ENCODE measurements around the gene KDM6B. TPM values are rescaled to one million over a fixed set of nuclear protein-coding genes. Genes with fewer than 3 reads are reported as not detected.
A peak's percentile ranks its signal among the peaks of the same experiment; 100 is the strongest.

Gene KDM6B
- total RNA-seq, 1 experiment from 2014 or later, result 28.9 TPM

DNA sequence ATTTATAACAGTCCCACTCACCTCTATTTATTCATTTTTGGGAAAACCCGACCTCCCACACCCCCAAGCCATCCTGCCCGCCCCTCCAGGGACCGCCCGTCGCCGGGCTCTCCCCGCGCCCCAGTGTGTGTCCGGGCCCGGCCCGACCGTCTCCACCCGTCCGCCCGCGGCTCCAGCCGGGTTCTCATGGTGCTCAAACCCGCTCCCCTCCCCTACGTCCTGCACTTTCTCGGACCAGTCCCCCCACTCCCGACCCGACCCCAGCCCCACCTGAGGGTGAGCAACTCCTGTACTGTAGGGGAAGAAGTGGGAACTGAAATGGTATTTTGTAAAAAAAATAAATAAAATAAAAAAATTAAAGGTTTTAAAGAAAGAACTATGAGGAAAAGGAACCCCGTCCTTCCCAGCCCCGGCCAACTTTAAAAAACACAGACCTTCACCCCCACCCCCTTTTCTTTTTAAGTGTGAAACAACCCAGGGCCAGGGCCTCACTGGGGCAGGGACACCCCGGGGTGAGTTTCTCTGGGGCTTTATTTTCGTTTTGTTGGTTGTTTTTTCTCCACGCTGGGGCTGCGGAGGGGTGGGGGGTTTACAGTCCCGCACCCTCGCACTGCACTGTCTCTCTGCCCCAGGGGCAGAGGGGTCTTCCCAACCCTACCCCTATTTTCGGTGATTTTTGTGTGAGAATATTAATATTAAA, 20.2 kb downstream of the KDM6B start:
- Histone ChIP-seq H2BK5ac (ENCODE audit: insufficient read length, low read length) (no peak overlapping the region), H4K5ac (ENCODE audit: insufficient read length, low read depth, low read length) (no peak overlapping the region), H2BK12ac (ENCODE audit: insufficient read length, low read depth, low read length) (no peak overlapping the region), H2BK20ac (ENCODE audit: low read depth, low read length, poor library complexity, severe bottlenecking) (no peak overlapping the region), H3K27ac (ENCODE audit: insufficient read length, low read depth, low read length) (no peak overlapping the region), H3K27me3 (ENCODE audit: insufficient read depth, low read length) (peaks cover 30% of the 10 kb centered on the region; the same call in 1 of the 2 replicates), H3K9ac (ENCODE audit: extremely low read depth, insufficient read length, low read length) (no peak overlapping the region), H4K20me1 (ENCODE audit: control insufficient read depth, insufficient read depth, insufficient read length) (no peaks in the 10 kb centered on the region), H3K4ac (ENCODE audit: low read depth, low read length) (no peak overlapping the region), H4K8ac (replicated peaks; ENCODE audit: insufficient read length, low read depth, low read length) (no peak overlapping the region), H3K18ac (ENCODE audit: insufficient read length, low read depth, low read length) (no peak overlapping the region), H3K14ac (ENCODE audit: insufficient read depth, low read length) (no peak overlapping the region), H3K9me3 (ENCODE audit: control insufficient read depth, low read depth, low read length) (no peaks in the 10 kb centered on the region), H3K56ac (ENCODE audit: insufficient read length, low read depth, low read length) (no peak overlapping the region), H2AFZ (ENCODE audit: low read length) (no peak overlapping the region), H3K23me2 (ENCODE audit: insufficient read length, low read depth, low read length, poor library complexity, severe bottlenecking) (peaks cover 36% of the 10 kb centered on the region), H2AK5ac (ENCODE audit: insufficient read length, low read length) (no peak overlapping the region), H3K23ac (ENCODE audit: insufficient read length, low read depth, low read length) (no peak overlapping the region), H3K79me2 (ENCODE audit: insufficient read depth, low read length) (no peaks in the 10 kb centered on the region), H3K4me1 (ENCODE audit: insufficient read depth, low read length) (no peaks in the 10 kb centered on the region; the same call in 1 of the 2 replicates), H3K4me2 (ENCODE audit: insufficient read depth, insufficient read length, low read length) (peak overlapping the region; percentile 97), H3T11ph (ENCODE audit: low read length) (no peak overlapping the region), H3K79me1 (ENCODE audit: insufficient read depth, low read depth, low read length, poor library complexity, severe bottlenecking) (no peaks in the 10 kb centered on the region), H4K91ac (ENCODE audit: insufficient read length, low read depth, low read length) (no peak overlapping the region), H2BK15ac (ENCODE audit: low read depth, low read length) (no peak overlapping the region), H2BK120ac (ENCODE audit: low read depth, low read length, poor library complexity, severe bottlenecking) (no peak overlapping the region)
- Mint-ChIP-seq H3K36me3 (ENCODE audit: insufficient read depth in 1 of 3, low read depth in 3 of 3) (peaks cover 0 to 36% (median 20%) of the 10 kb centered on the region in 3 experiments; a peak in 4 of 7 replicates), H3K27ac (no peak overlapping the region), H3K4me3 (peak overlapping the region in 1 of 2 experiments; percentile 30), H3K27me3 (ENCODE audit: low read depth) (peaks cover 18% of the 10 kb centered on the region), H3K9me3 (0 out of 5 replicates have a peak, but pooled peaks cover 0 to 3% of the 10 kb centered on the region in 2 experiments), H3K4me1 (peaks cover 24 to 39% of the 10 kb centered on the region in 2 experiments)
- no peak for TF ChIP-seq CTCF (conservative IDR thresholded peaks at IDR 0.05)
- WGBS (ENCODE audit: extremely low coverage, insufficient read length, low lambda C conversion rate), result no CpG with 5 or more reads among the region's 31 CpGs
- DNase-seq, result peak; percentile 36

Measured in H9 (cell line).